IPS DF 6.9 (cell line): ENCODE data around the gene QPRT.
"Not testable (repeated sequence)": the region's sequence is repeated elsewhere in the genome, so short reads cannot be mapped to it uniquely, and the experiment has no call there.

Source experiments
- DNase-seq: peaks from one replicate; pipeline ENCODE4 v3.0.0-alpha.2; 2013; ENCODE audit warnings: low read depth, low spot score
- H3K27ac ChIP-seq: one replicate; pipeline ENCODE4 v1.5.1; 2013; ENCODE audit warnings: low read length, control low read depth
- H3K27me3 ChIP-seq: 2 replicates; pipeline ENCODE4 v1.6.1; 2013; ENCODE audit warnings: mild to moderate bottlenecking, low read length; ENCODE audit not compliant: control insufficient read depth, insufficient read depth
- H3K36me3 ChIP-seq: 2 replicates; pipeline ENCODE4 v1.6.1; 2013; ENCODE audit warnings: low read length; ENCODE audit not compliant: control insufficient read depth, insufficient read depth
- H3K4me1 ChIP-seq: 2 replicates; pipeline ENCODE4 v1.6.1; 2013; ENCODE audit warnings: low read length; ENCODE audit not compliant: control insufficient read depth, insufficient read depth
- H3K4me3 ChIP-seq: 2 replicates; pipeline ENCODE4 v1.5.1; 2013; ENCODE audit warnings: mild to moderate bottlenecking, low read length
- H3K9me3 ChIP-seq: 2 replicates; pipeline ENCODE4 v1.6.1; 2013; ENCODE audit warnings: low read length, inconsistent platforms; ENCODE audit not compliant: control insufficient read depth, insufficient read depth
- WGBS: extraction: QIAGEN DNeasy Blood & Tissue Kit; methylation state at CpG from one replicate; pipeline ENCODE4 v1.1.7; 2013; ENCODE audit warnings: mixed read lengths, missing lambda C conversion rate; ENCODE audit not compliant: insufficient read length, insufficient coverage; 5-methylcytosine and 5-hydroxymethylcytosine counted together

The QPRT gene

GRCh38 chr16:29700253-29700987 is 21.4 kb downstream of the QPRT start:
- DNase-seq: no peak
- no peaks in the 10 kb centered on the region for H3K27me3 ChIP-seq
- no CpG with 5 or more reads among the region's 14 CpGs for WGBS
- H3K36me3 ChIP-seq: peaks cover 9% of the 10 kb centered on the region
- no peak overlapping the region for H3K4me3 ChIP-seq
- H3K9me3 ChIP-seq: 0 out of 2 replicates have a peak, but pooled peaks cover 1% of the 10 kb centered on the region
- H3K27ac ChIP-seq: no peak overlapping the region
- peaks cover 2% of the 10 kb centered on the region; the same call in 1 of the 2 replicates for H3K4me1 ChIP-seq

DNA sequence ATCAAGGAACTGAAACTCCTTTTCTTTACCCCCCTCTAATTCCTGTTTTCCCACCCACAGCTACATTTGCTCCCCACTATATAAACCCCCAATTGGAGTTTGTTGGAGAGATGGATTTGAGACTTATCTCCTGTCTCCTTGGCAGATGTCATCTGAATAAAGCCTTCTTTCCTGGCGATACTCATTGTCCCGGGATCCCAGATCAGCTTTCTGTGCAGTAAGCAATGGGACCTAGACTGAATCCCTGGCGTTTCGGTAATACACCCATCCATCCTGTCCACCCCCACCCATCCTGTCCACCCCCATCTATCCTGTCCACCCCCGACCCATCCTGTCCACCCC is 22.2 kb downstream of the QPRT start:
- Histone ChIP-seq H3K27me3 (no peaks in the 10 kb centered on the region), H3K27ac (no peak overlapping the region), H3K4me3 (no peak overlapping the region), H3K4me1 (peaks cover 2% of the 10 kb centered on the region; the same call in 1 of the 2 replicates), H3K36me3 (peaks cover 9% of the 10 kb centered on the region), H3K9me3 (0 out of 2 replicates have a peak, but pooled peaks cover 1% of the 10 kb centered on the region)
- no CpG with 5 or more reads among the region's 5 CpGs for WGBS
- no peak for DNase-seq

- Histone ChIP-seq H3K9me3 (0 out of 2 replicates have a peak, but pooled peaks cover 1% of the 10 kb centered on the region), H3K27ac (no peak overlapping the region), H3K36me3 (peaks cover 4% of the 10 kb centered on the region), H3K27me3 (no peaks in the 10 kb centered on the region), H3K4me3 (no peak overlapping the region), H3K4me1 (peaks cover 2% of the 10 kb centered on the region; the same call in 1 of the 2 replicates)
- no CpG with 5 or more reads among the region's 13 CpGs for WGBS
- DNase-seq: no peak
Measured at GRCh38 chr16:29702269-29702668, 23.3 kb downstream of the QPRT start.

GRCh38 chr16:29705030-29705429 is 26.1 kb downstream of the QPRT start:
- Histone ChIP-seq H3K27me3 (no peaks in the 10 kb centered on the region), H3K9me3 (no peaks in the 10 kb centered on the region), H3K4me1 (peaks cover 2% of the 10 kb centered on the region; the same call in 1 of the 2 replicates), H3K36me3 (no peaks in the 10 kb centered on the region), H3K27ac (no peak overlapping the region), H3K4me3 (no peak overlapping the region)
- no CpG with 5 or more reads among the region's 2 CpGs for WGBS
- no peak for DNase-seq

GRCh38 chr16:29707160-29707559 is 28.2 kb downstream of the QPRT start:
- H3K36me3 ChIP-seq, H3K27ac ChIP-seq, H3K27me3 ChIP-seq, H3K9me3 ChIP-seq, H3K4me1 ChIP-seq, DNase-seq, H3K4me3 ChIP-seq: not testable (repeated sequence)
- WGBS: no CpG with 5 or more reads among the region's 1 CpG

GRCh38 chr16:29708917-29709600 is 30.1 kb downstream of the QPRT start:
- Histone ChIP-seq H3K27ac (peak overlapping the region; percentile 84), H3K27me3 (no peaks in the 10 kb centered on the region), H3K9me3 (no peaks in the 10 kb centered on the region), H3K36me3 (no peaks in the 10 kb centered on the region; the same call in 1 of the 2 replicates), H3K4me1 (peaks cover 1% of the 10 kb centered on the region; the same call in 1 of the 2 replicates), H3K4me3 (peak overlapping the region; percentile 64)
- no CpG with 5 or more reads among the region's 16 CpGs for whole genome bisulfite sequencing
- peak; percentile 94 for DNase-seq

DNA sequence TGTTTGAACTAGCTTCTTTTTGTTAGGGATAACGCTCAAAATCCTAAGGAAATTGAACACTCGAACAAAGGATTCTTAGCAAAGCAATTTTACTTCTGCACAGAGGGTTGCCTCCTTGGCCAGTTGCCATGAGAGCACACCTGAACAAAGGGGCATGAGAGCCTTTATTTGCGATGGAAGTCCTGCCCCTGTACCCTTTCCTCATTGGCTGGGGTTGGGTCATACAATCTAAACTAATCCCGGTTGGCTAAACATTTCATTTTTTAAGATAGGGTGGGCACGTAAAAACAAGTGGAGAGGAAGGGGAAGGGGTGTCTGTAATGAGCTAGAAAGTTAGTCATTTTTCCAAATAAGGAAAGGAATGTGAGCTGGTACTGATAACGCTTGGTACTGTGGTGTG is 30.7 kb downstream of the QPRT start:
- DNase-seq, H3K36me3 ChIP-seq, H3K27me3 ChIP-seq, H3K4me1 ChIP-seq, H3K9me3 ChIP-seq: not testable (repeated sequence)
- WGBS: no CpG with 5 or more reads among the region's 6 CpGs
- Histone ChIP-seq H3K27ac (peak overlapping the region; percentile 84), H3K4me3 (peak overlapping the region; percentile 64)

- no CpG with 5 or more reads among the region's 17 CpGs for WGBS
- H3K27ac ChIP-seq: peak overlapping the region; percentile 74
- H3K36me3 ChIP-seq: no peaks in the 10 kb centered on the region; the same call in 1 of the 2 replicates
- H3K27me3 ChIP-seq: no peaks in the 10 kb centered on the region
- H3K4me1 ChIP-seq: peaks cover 1% of the 10 kb centered on the region; the same call in 1 of the 2 replicates
- no peaks in the 10 kb centered on the region for H3K9me3 ChIP-seq
- H3K4me3 ChIP-seq: peak overlapping the region; percentile 64; the same call in 1 of the 2 replicates
- no peak for DNase-seq
Measured at GRCh38 chr16:29710227-29711219, 31.5 kb downstream of the QPRT start.

DNA sequence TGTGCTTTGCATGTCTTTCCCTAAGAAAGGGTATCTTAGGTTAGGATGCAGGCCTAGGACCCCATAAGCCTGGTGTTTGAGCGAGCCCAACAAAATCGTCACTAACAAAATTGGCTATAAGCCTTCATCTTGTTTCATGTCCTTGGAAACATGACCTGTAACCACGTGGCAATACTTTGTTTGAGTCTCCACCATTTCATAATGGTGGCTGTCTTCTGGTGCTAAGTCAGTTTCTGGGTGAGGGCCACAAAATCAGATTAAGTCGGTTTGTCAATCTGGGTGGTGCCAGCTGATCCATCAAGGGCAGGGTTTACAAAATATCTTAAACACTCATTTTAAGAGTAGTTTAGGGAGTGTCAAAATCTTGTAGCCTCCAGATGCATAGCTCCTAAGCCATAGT is 33.8 kb downstream of the QPRT start:
- WGBS: no CpG with 5 or more reads among the region's 4 CpGs
- peaks cover 4% of the 10 kb centered on the region; the same call in 1 of the 2 replicates for H3K36me3 ChIP-seq
- DNase-seq: no peak
- H3K27ac ChIP-seq: no peak overlapping the region
- no peaks in the 10 kb centered on the region for H3K9me3 ChIP-seq
- no peaks in the 10 kb centered on the region for H3K27me3 ChIP-seq
- peaks cover 1% of the 10 kb centered on the region; the same call in 1 of the 2 replicates for H3K4me1 ChIP-seq
- H3K4me3 ChIP-seq: no peak overlapping the region

DNA sequence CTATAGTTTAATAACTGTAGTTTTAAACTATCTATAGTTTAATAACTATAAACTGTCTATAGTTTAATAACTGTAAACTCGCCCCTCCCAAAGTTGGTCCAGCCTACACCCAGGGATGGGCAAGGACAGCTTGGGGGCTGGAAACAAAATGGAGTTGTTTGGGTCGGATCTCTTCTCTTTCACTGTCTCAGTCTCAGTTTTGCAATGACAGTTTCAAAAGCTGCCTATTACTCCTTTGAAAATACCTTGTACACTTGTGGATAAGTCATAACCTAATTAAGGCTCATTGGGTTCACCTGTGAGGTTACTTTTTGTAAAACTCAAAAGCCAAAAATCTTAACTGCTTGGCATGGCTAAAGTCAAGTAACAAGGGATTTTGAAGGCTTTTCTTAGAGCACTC is 35.4 kb downstream of the QPRT start:
- H3K36me3 ChIP-seq: peaks cover 4% of the 10 kb centered on the region; the same call in 1 of the 2 replicates
- no peaks in the 10 kb centered on the region for H3K9me3 ChIP-seq
- no peaks in the 10 kb centered on the region for H3K27me3 ChIP-seq
- WGBS: no CpG with 5 or more reads among the region's 2 CpGs
- H3K4me3 ChIP-seq: no peak overlapping the region
- no peak for DNase-seq
- no peak overlapping the region for H3K27ac ChIP-seq
- 0 out of 2 replicates have a peak, but pooled peaks cover 2% of the 10 kb centered on the region for H3K4me1 ChIP-seq
